GM18873 (cell line): ENCODE data around the gene RUFY1.
A peak's percentile ranks its signal among the peaks of the same experiment; 100 is the strongest.

ENCODE experiments used
- ATAC-seq: cut with Tn5 transposase; IDR thresholded peaks from one replicate; pipeline ENCODE4 v1.9.1; 2021; ENCODE audit warnings: mild to moderate bottlenecking, moderate library complexity, moderate number of reproducible peaks; ENCODE audit not compliant: unreplicated experiment, low FRiP score

RUFY1 gene

DNA sequence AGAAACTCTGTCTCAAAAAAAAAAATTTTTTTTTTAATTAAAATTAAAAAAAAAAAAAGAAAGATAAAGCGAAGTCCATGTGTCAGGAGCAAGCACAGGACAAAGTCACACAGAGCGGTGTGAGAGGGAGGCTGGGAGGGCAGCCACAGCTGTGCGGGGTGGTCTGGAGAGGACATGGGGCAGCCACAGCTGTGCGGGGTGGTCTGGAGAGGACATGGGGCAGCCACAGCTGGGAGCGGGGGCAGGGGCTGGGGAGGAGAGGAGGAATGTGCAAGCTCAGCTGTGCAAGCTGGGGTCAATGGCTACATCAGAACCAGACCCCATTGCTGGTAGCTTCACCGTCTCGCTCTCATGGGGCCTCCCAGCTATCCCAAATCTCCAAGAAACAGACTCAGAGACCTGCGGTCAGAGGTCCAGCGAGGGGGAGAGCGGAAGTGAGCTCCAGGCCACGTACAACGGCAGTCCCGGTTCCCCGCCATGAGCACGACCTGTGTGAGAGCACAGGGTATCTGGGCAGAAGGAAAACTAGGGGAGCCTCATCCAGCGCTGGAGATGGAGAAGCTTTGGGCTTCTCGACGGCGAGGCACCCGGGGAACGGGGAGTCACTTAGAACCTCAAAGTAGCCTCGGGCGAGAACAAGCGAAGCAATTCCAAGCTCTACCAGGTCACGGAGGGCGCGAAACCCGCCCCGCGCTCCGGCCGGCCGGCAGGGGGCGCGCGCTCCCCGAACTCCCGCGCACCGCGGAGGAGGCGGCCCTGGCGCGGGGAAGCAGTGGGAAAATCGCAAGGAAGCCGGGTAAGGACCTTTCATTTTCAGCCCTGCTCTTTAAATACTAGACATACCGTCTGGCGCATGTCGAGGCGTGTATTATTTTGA, 107.2 kb downstream of the RUFY1 start:
- ATAC-seq: peak; percentile 70

DNA sequence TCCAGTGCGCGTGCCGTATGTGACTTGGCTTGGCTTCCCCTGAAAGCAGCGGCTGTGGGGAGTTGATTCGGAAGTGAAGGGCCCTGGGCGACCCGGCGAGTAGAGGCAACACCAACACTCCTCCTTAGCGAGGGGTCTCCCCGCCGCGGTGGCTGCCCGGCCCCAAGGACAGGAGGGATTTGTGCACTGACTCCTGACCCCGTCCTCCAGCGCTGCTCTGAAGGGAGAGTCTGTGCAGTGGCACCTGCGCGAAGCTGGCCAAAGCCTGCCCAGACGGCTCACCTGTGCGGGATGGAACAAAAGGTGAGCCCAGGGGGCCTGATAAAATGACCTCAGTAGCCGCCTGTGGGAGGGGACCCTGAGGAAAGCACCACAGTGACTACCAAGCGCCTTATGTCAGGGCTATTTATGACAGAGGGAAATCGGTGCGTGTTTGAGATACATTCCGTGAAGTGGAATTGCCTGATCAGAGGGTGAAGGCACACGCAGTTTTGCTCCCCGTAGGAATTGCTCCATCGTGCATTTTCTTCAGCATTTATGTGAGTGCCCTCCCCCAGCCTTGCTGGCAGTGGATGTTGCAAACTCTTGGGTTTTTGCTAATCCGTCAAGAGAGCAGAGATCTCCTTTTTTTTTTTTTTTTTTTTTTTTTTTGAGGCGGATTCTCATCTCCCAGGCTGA, 108.0 kb downstream of the RUFY1 start:
- ATAC-seq: peak; percentile 59
